HG02943 (cell line): ENCODE measurements around the gene CCDC170.
"Not testable (repeated sequence)": the region's sequence is repeated elsewhere in the genome, so short reads cannot be mapped to it uniquely, and the experiment has no call there.

Experiments used
- ATAC-seq: cut with Tn5 transposase; IDR thresholded peaks from one replicate; pipeline ENCODE4 v1.9.1; 2021; ENCODE audit warnings: mild to moderate bottlenecking, low read depth, moderate library complexity; ENCODE audit not compliant: unreplicated experiment

CCDC170 gene

GRCh38 chr6:151539506-151540268, 45.9 kb downstream of the CCDC170 start:
- no peak for ATAC-seq

GRCh38 chr6:151544453-151544852, 50.6 kb downstream of the CCDC170 start:
- ATAC-seq: no peak

- not testable (repeated sequence) for ATAC-seq
Measured at GRCh38 chr6:151544884-151545283, 51.1 kb downstream of the CCDC170 start.

GRCh38 chr6:151546941-151547659, 53.3 kb downstream of the CCDC170 start:
- ATAC-seq: no peak

- no peak for ATAC-seq
Measured at GRCh38 chr6:151548201-151548600, 54.4 kb downstream of the CCDC170 start.

- ATAC-seq: no peak
Measured at GRCh38 chr6:151549790-151550189, 56.0 kb downstream of the CCDC170 start.

GRCh38 chr6:151550618-151551017, 56.8 kb downstream of the CCDC170 start:
- ATAC-seq: no peak

GRCh38 chr6:151551223-151551857, 57.5 kb downstream of the CCDC170 start:
- ATAC-seq: no peak

GRCh38 chr6:151553416-151554165, 59.8 kb downstream of the CCDC170 start:
- no peak for ATAC-seq

GRCh38 chr6:151561238-151561637, 67.4 kb downstream of the CCDC170 start:
- no peak for ATAC-seq

- ATAC-seq: no peak
Measured at GRCh38 chr6:151564654-151565053, 70.8 kb downstream of the CCDC170 start.

GRCh38 chr6:151565940-151566339, 72.1 kb downstream of the CCDC170 start:
- no peak for ATAC-seq

- no peak for ATAC-seq
Measured at GRCh38 chr6:151566557-151566956, 72.7 kb downstream of the CCDC170 start.

GRCh38 chr6:151576633-151577032, 82.8 kb downstream of the CCDC170 start:
- no peak for ATAC-seq

- no peak for ATAC-seq
Measured at GRCh38 chr6:151577257-151577656, 83.4 kb downstream of the CCDC170 start.

- no peak for ATAC-seq
Measured at GRCh38 chr6:151585741-151586140, 91.9 kb downstream of the CCDC170 start.

GRCh38 chr6:151589667-151590066, 95.8 kb downstream of the CCDC170 start:
- ATAC-seq: no peak

- ATAC-seq: no peak
Measured at GRCh38 chr6:151590742-151591141, 96.9 kb downstream of the CCDC170 start.

GRCh38 chr6:151592449-151593159, 98.8 kb downstream of the CCDC170 start:
- no peak for ATAC-seq
